KOPT-K1 (cell line): ENCODE data around the gene VCP.

Source experiments
- H3K27ac ChIP-seq: fragments of 200-600 bp; sonication (generic); 2 replicates; pipeline ENCODE4 v1.5.1; 2016; ENCODE audit warnings: antibody characterized with exemption, mild to moderate bottlenecking, low read depth, low read length; ENCODE audit not compliant: poor library complexity, severe bottlenecking
- H3K36me3 ChIP-seq: fragments of 200-600 bp; sonication (generic); 2 replicates; pipeline ENCODE4 v1.5.1; 2017; ENCODE audit warnings: antibody characterized with exemption, mild to moderate bottlenecking, low read length, moderate library complexity; ENCODE audit not compliant: insufficient read depth
- H3K9me3 ChIP-seq: fragments of 200-600 bp; sonication (generic); 2 replicates; pipeline ENCODE4 v1.5.1; 2017; ENCODE audit warnings: antibody characterized with exemption, low read length, mild to moderate bottlenecking; ENCODE audit not compliant: insufficient read depth, poor library complexity, severe bottlenecking

VCP gene

GRCh38 chr9:35057271-35057620, 15.2 kb downstream of the VCP start:
- Histone ChIP-seq H3K9me3 (no peaks in the 10 kb centered on the region), H3K36me3 (peaks cover 93% of the 10 kb centered on the region), H3K27ac (no peak overlapping the region)

DNA sequence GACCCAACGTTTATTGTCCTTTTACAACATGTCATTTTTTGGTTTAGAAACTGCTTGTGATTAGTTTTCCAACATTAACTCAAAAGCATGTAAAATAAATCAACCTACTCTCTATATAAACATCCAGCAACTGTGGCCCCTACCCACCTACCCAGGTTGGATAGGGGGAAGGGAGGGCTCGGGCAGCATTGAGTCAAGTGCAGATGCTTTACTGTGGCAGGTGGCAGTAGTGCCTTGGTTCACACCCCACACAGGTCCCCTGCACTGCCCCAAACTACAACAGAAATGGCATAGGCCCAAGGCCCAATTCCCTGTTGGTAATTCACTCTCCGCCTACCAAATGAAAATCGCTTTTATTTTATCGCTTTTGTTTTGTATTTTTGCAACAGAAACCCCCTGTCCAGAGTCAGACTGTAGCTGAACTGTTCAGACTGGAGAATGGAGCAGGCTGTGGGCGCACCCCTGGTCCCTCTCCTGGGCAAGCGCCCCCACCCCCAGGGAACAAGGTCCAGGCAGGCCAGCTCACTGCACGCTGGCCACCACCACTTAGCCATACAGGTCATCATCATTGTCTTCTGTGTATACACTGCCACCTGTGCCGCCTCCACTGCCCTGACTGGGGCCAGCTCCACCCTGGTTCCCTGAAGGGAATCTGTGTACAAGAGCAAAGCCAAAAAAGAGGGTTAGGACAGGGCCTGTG, 15.7 kb downstream of the VCP start:
- no peaks in the 10 kb centered on the region for H3K9me3 ChIP-seq
- no peak overlapping the region for H3K27ac ChIP-seq
- H3K36me3 ChIP-seq: peaks cover 91% of the 10 kb centered on the region

GRCh38 chr9:35054871-35055644, 17.4 kb downstream of the VCP start:
- Histone ChIP-seq H3K36me3 (peaks cover 89% of the 10 kb centered on the region), H3K27ac (no peak overlapping the region), H3K9me3 (no peaks in the 10 kb centered on the region)

DNA sequence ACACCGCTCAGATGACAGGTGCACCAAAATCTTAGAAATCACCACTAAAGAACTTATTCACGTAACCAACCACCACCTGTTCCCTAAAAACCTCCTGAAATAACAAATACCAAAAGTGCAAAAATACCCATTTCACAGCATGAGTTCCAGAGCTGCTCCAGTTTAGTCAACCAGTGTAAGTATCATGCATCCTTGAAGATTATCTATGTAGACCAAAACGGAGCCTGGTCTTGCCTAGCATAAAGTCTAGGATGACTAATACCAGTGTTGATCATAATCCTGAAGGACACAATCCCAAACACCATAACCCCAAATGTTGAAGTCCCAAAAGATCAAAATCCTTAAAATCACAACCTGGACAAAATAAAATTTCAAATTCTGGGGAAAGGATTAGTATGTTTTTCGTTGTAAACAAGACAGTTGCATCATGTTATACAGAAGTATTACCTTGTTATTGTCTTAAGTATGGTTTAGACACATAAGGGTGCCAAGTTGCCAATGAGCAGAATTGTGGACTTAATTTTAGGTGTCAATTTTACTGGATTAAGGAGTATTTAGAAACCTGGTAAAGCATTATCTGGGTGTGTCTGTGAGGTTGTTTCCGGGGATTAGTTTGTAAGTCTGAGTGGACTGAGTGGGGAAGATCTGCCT, 18.1 kb downstream of the VCP start:
- Histone ChIP-seq H3K27ac (no peak overlapping the region), H3K9me3 (no peaks in the 10 kb centered on the region), H3K36me3 (peaks cover 89% of the 10 kb centered on the region)

GRCh38 chr9:35051069-35051967, 21.1 kb downstream of the VCP start:
- no peaks in the 10 kb centered on the region for H3K9me3 ChIP-seq
- no peak overlapping the region for H3K27ac ChIP-seq
- H3K36me3 ChIP-seq: peaks cover 78% of the 10 kb centered on the region

DNA sequence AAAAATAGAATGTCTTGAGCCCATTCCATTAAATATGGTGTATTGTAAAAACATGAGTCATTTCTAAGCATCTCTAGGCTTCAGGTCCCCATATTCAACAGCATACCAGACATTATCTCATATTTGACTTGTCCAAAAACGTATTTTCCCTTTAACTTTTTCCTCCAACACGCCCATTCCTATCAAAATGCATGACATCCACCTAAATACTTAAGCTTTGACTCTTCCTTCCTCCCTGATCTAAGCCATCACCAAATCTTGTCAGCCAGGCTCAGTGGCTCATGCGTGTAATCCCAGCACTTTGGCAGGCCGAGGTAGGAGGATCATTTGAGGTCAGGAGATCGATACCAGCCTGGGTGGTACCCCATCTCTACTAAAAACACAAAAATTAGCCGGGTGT, 23.9 kb downstream of the VCP start:
- Histone ChIP-seq H3K9me3 (no peaks in the 10 kb centered on the region), H3K27ac (no peak overlapping the region), H3K36me3 (peaks cover 65% of the 10 kb centered on the region)

DNA sequence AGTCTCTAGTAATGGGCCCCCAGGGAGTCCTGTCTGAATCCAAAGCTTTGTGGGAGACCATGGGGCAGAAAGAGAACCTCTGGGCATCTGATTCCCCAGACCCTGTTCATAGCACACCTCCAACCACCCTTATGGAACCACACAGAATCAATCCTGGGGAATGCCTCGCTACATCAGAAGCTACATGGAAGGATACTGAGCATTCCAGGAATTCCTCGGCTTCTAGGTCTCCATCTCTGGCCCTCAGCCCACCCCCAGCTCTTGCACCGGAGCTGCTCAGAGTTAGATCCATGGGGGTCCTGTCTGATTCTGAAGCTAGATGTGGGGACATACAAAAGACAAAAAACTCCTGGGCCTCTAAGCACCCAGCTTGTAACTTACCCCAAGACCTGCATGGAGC, 28.4 kb downstream of the VCP start:
- Histone ChIP-seq H3K36me3 (peaks cover 42% of the 10 kb centered on the region), H3K9me3 (no peaks in the 10 kb centered on the region)

GRCh38 chr9:35042891-35043545, 29.4 kb downstream of the VCP start:
- Histone ChIP-seq H3K36me3 (peaks cover 31% of the 10 kb centered on the region), H3K9me3 (no peaks in the 10 kb centered on the region), H3K27ac (no peak overlapping the region)

More for the DNA sequence above, 28.4 kb downstream of the VCP start:
- no peak overlapping the region for H3K27ac ChIP-seq

DNA sequence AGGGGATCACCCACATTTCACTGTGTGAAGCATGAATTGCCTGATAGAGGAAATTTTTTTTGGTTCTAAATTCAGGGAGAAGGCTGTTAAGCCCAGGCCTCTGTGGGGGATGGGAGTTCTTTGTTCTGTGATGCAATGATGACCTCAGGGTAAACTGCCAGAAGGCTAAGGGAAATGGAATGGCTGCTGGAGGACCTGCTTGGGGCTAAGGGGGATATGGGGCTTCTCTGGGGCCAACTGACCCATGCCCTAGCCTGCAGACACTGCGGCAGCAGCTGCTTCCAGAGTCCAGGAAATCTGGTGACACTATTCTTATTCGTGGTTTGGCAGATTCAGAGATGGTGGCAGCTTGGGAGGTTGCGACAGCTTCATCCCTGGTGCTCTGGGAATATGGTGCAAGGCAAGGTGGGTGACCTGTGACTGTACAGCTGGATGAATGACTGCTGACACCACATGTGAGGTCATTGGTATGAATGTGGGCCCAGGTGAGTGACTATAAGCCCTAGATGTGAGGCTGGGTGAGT, 30.3 kb downstream of the VCP start:
- Histone ChIP-seq H3K9me3 (no peaks in the 10 kb centered on the region), H3K27ac (no peak overlapping the region), H3K36me3 (peaks cover 26% of the 10 kb centered on the region)

GRCh38 chr9:35035851-35036701, 36.3 kb downstream of the VCP start:
- Histone ChIP-seq H3K27ac (peak overlapping the region; percentile 41), H3K36me3 (no peaks in the 10 kb centered on the region), H3K9me3 (no peaks in the 10 kb centered on the region)

GRCh38 chr9:35033101-35033500, 39.3 kb downstream of the VCP start:
- Histone ChIP-seq H3K36me3 (no peaks in the 10 kb centered on the region), H3K9me3 (peaks cover 7% of the 10 kb centered on the region), H3K27ac (no peak overlapping the region)

DNA sequence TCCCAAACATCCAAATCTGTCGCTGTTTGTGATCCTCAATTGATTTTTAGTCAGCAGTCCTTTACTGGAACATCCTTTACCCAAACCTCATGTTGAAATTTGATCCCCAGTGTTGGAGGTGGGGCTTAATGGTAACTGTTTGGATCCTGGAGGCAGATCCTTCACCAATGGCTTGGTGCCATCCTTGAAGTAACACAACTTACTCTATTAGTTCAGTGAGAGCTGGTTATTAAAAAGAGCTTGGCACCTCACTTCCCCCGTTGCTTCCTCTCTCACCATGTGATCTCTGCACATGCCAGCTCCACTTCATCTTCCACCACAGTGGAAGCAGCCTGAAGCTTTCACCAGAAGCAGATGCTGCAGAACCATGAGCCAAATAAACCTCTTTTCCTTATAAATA, 42.6 kb downstream of the VCP start:
- no peaks in the 10 kb centered on the region for H3K36me3 ChIP-seq
- no peak overlapping the region for H3K27ac ChIP-seq
- peaks cover 7% of the 10 kb centered on the region for H3K9me3 ChIP-seq

- H3K36me3 ChIP-seq: no peaks in the 10 kb centered on the region
- H3K9me3 ChIP-seq: peaks cover 7% of the 10 kb centered on the region
- no peak overlapping the region for H3K27ac ChIP-seq
These were observed 43.2 kb downstream of the VCP start for GRCh38 chr9:35029241-35029640.
